HG03457 (cell line): ENCODE measurements around the gene ASCL5.
"Not testable (repeated sequence)": the region's sequence is repeated elsewhere in the genome, so short reads cannot be mapped to it uniquely, and the experiment has no call there.

Source experiments
- ATAC-seq: cut with Tn5 transposase; IDR thresholded peaks from one replicate; pipeline ENCODE4 v1.9.1; 2021; ENCODE audit warnings: moderate number of reproducible peaks; ENCODE audit not compliant: unreplicated experiment

Gene ASCL5, protein sequence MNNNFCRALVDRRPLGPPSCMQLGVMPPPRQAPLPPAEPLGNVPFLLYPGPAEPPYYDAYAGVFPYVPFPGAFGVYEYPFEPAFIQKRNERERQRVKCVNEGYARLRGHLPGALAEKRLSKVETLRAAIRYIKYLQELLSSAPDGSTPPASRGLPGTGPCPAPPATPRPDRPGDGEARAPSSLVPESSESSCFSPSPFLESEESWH

DNA sequence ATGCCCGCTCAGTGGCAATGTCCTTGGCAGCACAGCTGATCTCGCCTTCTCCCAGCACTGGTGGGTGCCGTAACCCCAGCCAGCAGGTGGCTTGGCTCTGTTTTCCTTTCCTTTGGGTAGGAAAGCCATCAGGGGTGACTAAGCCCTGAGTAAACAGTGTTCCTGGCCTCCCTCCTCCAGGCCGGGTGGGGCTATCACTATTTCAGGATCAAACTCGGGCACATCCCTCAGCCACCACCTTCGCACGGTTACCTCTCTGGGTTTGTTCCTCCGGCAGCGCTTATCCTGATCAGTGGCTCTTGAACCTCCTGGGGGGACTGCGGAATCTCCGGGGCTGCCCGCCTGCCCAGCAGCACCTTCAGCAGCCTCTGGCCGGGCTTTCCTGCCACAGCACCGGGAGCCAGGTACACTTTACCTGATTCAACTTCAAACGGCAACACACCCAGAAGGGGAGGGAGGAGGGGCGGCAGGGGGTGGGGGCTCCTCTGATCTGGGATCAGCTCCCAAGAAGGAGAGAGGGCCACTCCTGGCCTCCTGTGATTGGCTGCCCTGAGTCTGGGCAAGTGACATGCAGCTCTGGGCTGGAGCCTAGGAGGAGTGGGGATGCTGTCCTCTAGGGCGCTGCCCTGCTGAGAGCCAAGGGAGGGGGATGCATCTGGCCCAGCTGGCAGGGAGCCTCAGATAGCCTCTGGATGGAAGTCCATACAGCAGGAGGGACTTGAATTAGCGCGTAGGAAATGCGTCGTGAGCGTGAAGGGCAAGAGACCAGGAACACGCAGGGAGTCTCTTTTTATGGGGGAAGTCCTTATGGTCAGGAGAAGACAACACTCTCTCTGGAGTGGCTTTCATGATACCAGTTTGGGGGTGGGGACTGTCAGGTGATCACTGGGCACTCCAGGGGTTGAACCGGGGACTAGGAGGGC is at the start of gene ASCL5:
Gene ASCL5, minus strand, starts transcription at position 353 of the 923 bp plus-strand sequence. CDS start 11,812 bp downstream, outside the sequence.
- no peak for ATAC-seq

GRCh38 chr1:201175820-201176500 is 49.0 kb upstream of the ASCL5 start:
- no peak for ATAC-seq

DNA sequence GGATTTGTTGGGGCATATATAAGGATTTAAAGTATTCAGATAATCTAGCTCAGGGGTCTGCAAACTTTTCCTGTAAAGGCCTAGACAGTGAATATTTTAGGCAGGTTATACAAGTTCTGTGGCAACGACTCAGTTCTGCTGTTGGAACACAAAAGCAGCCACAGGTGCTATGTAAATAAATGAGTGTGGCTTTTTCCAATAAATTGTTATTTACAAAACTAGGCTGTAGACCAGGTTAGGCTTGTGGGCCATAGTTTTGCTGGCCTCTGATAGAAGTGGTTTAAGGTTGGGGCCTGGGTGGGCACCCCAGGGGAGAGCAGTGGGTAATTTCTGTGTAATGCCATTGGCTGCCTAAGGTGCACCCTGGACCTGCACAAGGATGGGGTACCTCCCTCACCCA is 46.8 kb upstream of the ASCL5 start:
- no peak for ATAC-seq

DNA sequence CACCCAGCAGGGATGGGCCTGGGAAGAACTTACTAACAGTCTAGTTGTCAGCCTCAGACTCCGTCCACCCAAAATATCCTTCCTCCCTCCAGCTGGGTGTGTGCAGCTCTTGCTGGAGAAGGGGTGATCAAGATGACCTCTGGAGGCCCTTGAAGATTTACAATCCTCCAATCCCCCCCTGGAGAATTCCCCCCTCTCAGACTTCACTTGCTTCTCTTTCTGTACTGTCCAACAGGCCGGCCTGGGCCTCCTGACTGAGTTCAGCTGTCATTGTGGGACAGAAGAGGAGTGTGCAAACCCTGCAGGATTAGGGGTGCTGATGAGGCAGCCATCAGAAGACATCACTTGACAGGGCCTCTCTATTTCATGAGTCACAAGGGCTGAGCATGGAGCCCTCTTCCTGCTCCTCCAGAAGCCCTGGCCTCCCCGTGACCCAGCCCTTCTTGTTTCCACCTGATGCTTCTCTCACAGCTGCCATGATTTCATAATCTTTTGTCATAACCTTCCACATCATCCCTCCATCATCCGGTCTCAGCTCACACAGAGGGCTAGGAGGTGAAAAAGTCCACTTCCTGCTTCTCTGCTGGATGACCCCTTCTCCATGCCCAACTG is 46.1 kb upstream of the ASCL5 start:
- ATAC-seq: no peak

DNA sequence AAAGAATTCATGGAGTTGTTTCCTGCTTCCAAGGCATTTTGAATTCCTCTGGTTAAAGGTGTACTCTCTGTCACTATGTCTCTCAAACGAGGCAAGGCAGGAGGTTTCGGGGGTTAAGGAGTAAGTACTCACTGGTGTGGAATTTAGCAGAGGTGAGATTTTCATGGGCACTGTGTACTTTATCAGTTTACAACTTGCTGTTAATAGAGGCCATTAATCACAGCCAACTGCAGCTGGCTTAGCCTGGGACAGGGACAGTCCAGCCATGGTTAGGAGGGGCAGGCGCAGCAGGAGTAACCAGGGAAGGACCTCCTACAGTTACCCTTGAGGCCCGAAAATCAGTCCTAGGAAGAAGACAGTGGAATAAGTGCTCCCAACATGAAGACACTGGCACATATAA is 45.3 kb upstream of the ASCL5 start:
- ATAC-seq: no peak

DNA sequence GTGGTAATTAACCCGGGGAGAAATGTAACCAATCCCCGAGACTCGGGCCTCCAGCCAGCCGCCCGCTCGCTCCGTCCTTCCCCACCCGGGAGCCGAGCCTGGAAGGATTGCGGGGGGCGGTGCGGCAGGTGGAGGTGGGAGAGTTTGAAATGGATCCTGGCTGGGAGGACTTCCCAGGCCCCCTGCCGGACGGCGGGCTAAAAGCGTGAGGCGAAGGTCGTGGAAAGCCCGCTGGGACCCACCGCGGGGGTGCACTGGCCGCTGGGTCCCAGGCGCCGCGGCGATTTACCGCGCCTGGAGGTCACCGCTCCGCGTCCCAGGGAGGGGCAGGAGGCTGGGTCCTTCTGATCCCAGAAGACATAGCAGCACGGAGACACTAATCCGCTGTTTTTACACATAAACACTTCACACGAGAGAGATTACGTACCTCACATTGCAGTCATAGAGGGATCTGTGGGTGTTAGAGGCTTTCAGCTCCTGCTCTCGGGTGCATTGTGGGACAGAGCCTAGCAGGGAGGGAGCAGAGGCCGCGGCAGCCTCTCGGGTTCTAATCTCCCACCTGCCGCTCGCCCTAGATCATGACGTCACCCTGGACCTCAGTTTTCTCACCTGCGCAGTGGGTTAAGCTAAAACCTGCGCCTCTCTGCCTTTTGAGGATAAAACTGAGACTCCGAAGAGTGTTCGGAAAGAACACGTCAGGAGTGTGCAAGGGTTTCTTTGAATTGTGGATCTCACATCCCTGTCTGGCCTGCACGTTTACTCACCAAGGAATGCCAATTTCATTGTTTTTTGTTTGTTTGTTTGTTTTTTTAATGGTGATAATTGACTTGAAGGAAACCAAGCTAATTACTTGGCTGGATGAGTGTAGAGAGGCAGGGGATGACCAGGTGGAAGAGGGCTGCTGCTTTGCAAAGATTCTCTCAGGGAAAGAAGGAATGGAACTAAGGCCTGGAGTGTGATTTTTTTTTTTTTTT is 44.4 kb upstream of the ASCL5 start:
- ATAC-seq: peak; percentile 34

DNA sequence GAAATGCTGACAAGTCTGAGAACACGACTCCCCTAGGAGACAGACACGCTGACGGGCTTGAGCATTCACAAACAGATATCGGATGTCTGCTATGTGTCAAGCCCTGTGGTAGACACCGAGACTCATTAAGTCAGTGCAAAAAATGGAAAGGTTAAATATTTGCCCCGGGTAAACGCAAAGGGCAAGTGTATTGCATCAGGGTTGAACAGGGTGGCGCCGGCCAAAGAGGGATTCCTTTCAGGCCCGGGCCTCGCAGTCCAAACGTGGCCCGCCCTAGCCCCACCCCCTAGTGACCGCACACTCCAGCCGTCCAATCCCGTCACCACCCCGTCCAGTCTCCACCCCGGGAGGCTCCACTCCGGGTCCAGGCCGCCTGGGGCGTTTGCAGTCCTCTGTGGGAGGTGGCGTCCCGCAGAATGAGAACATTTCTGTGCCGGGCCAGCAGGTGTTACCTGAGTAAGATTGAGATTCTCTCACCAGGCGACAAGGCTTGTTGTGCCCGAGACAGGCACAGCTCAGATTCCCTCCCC is 43.6 kb upstream of the ASCL5 start:
- ATAC-seq: peak; percentile 94

DNA sequence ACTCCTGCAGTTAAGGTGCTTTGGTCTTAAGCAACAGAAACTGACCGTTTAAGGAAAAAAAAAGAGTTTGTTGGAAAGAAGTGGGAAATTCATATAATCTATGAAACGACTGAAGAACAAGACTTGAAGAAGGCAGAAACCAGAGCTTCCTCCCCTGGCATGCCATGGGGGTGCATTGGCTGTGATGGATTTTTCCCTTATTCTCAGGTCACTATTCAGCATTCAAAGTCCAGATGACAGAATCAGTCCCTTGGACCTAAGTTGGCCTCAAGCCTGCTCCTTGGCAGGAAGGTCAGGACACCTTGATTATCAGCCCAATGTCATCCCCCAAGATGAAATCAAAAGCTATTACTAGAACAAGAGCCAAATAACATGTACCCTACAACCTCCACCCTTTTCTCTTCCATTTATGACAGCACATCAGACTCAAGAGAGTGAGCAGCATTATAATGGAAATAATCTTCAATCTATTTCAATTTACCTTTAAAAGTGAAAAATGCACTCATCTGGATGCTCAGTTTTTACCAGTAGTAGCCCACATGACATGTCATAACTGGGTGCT is 43.1 kb upstream of the ASCL5 start:
- no peak for ATAC-seq

GRCh38 chr1:201169203-201169602 is 42.2 kb upstream of the ASCL5 start:
- no peak for ATAC-seq

GRCh38 chr1:201167041-201167991 is 40.3 kb upstream of the ASCL5 start:
- no peak for ATAC-seq

DNA sequence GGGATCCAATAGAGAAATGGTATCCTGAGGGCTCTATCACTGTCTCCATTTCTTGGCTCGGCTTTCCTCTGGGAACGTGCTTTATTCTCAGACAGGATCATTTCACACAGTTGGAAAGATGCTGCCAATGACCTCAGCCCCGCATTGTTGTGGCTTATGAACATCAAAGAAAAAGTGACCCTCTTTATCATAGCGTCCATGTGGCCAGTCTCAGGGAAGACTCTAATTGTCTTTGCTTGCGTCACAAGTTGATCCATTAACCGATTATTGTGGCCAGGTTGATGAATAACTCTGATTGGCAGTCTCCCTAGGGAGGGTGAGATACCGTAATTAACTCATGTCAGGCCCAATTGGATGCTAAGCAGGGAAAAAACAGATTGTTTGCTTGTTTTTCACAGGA is 37.7 kb upstream of the ASCL5 start:
- no peak for ATAC-seq

DNA sequence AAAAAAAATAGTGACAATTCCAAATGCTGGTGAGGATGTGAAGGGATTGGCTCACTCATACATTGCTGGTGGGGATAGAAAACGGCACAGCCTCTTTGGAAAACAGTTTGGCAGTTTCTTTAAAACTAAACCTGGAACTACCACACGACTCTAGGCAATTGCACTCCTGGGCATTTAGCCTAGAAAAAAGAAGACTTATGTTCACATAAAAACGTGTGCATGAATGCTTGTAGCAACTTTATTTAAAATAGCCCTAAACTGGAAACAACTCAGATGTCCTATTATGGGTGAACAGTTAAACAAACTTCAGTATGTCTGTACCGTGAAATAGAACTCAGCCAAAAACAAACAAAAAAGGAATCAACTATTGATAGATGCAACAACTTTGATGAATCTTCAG is 36.7 kb upstream of the ASCL5 start:
- no peak for ATAC-seq

DNA sequence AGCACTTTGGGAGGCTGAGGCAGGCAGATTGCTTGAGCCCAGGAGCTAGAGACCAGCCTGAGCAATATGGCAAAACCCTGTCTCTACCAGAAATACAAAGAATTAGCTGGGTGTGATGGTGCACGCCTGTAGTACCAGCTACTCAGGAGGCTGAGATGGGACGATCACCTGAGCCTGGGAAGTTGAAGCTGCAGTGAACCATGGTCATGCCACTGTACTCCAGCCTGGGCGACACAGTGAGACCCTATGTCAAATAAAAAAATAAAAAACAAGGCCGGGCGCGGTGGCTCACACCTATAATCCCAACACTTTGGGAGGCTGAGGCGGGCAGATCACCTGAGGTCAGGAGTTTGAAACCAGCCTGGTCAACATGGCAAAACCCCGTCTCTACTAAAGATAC is 36.1 kb upstream of the ASCL5 start:
- ATAC-seq: not testable (repeated sequence)

DNA sequence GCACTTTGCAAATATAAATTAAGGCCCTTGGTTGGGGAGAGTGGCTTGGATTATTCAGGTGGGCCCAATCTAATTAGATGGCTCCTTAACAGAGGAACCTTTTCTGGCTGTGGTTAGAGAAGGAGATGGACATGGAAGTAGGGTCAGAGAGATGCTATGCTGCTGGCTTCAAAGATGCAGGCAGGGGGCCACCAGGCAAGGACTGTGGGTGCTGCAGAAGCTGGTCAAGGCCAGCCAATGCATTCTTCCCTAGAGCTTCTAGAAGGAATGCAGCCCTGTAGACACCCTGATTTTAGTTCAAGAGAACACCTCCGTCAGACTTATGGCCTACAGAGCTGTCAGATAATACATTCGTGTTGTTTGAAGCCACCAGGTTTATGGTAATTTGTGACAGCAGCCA is 31.0 kb upstream of the ASCL5 start:
- no peak for ATAC-seq

DNA sequence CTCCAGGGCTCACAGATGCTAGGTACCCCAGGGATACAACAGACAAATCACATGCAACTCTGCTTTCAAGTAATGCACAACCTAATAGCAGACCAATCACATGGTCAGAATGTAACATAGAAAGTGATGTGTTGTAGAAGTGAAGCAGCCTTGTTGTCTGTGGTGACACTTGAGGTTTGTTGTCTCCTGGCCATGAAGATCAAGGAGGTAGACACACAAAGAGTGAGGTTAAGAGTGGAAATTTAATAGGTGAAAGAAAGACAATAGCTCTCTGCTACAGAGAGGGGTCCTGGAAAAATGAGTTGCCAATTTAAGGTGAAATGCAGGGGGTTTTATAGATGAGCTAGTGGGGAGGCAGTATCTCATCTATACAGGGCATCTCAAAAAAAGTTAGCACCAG is 29.8 kb upstream of the ASCL5 start:
- ATAC-seq: no peak

DNA sequence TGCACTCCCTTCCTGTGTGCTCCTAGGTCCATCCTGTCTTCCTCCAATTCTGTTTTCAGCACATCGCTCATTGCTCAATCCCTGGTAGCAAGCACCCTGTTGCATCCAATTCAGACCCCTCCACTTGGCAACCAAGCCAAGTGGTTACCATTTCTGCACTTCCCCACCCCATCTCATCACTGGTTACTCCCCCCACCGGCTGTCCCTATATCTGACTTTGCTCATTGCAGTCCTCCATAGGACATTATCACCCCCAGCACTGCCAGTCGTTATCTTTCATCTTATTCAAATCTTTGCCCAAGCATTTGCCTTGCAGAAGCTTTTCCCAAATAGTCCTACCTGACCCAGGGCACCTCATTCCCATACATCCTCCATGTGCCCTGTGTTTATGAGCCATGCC is 29.4 kb upstream of the ASCL5 start:
- ATAC-seq: no peak

- no peak for ATAC-seq
Measured at GRCh38 chr1:201155354-201155753, 28.4 kb upstream of the ASCL5 start.

- peak; percentile 87 for ATAC-seq
Measured at GRCh38 chr1:201154389-201155165, 27.6 kb upstream of the ASCL5 start, which contains the start of gene TMEM9. TMEM9 (minus strand) TSS chr1:201154474; CDS start chr1:201153923, 551 bp downstream.
